ENCODE data around the gene CDH13. TPM values are rescaled to one million over a fixed set of nuclear protein-coding genes. Genes with fewer than 3 reads are reported as not detected.

The CDH13 gene
- total and polyA plus RNA-seq, 2 experiments from 2014 or later, result 2.9 to 4.8 TPM

DNA sequence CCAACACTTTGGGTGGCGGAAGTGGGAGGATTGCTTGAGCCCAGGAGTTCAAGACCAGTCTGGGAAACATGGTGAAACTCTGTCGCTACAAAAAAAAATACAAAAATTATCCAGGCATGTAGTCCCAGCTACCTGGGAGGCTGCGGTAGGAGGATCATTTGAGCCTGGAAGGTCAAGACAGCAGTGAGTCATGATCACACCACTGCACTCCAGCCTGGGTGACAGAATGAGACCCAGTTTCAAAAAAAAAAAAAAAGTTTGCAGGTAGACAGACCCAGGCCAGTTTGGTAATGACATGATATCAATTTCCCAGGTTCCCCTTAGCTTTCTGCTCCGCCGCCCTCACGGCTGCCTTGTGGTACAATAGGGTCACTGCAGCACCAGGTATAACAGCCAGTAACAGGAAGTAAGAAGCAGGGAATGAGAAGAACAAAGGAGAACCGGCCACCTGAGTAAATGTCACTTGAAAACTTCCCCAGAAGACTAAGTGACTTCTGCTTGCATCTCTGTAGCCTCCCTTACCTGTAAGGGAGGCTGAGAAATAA lies 979.8 kb downstream of the CDH13 start:
- TF ChIP-seq, protein P1, sequence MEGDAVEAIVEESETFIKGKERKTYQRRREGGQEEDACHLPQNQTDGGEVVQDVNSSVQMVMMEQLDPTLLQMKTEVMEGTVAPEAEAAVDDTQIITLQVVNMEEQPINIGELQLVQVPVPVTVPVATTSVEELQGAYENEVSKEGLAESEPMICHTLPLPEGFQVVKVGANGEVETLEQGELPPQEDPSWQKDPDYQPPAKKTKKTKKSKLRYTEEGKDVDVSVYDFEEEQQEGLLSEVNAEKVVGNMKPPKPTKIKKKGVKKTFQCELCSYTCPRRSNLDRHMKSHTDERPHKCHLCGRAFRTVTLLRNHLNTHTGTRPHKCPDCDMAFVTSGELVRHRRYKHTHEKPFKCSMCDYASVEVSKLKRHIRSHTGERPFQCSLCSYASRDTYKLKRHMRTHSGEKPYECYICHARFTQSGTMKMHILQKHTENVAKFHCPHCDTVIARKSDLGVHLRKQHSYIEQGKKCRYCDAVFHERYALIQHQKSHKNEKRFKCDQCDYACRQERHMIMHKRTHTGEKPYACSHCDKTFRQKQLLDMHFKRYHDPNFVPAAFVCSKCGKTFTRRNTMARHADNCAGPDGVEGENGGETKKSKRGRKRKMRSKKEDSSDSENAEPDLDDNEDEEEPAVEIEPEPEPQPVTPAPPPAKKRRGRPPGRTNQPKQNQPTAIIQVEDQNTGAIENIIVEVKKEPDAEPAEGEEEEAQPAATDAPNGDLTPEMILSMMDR (IDR thresholded peaks at IDR 0.05; ENCODE audit: low read depth, low read length), result no peak
- Histone ChIP-seq H3K27me3 (no peaks in the 10 kb centered on the region), H3K36me3 (no peaks in the 10 kb centered on the region), H3K9me3 (ENCODE audit: low read depth) (no peaks in the 10 kb centered on the region), H3K4me3 (no peak overlapping the region), H3K27ac (no peak overlapping the region), H3K4me1 (ENCODE audit: low read depth) (no peaks in the 10 kb centered on the region)
- no peak for DNase-seq (ENCODE audit: low read depth in 1 of 2, low spot score in 1 of 2)

DNA sequence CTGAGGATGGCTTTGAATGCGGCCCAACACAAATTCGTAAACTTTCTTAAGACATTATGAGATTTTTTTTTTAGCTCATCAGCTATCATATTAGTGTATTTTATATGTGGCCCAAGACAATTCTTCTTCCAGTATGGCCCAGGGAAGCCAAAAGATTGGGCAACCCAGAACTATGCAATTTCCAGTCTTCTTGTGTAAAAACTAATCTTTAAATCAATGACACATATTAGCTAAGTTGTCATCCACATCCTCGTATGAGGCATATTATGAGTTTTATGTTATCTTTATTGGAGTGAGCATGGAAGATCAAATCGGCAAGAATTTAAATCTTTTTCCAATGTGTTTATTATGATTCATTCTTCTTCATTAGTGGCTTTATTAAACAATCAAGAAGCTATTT lies 982.4 kb downstream of the CDH13 start:
- Histone ChIP-seq H3K9me3 (ENCODE audit: low read depth) (no peaks in the 10 kb centered on the region), H3K4me1 (ENCODE audit: low read depth) (no peaks in the 10 kb centered on the region), H3K4me3 (no peak overlapping the region), H3K36me3 (no peaks in the 10 kb centered on the region), H3K27ac (no peak overlapping the region), H3K27me3 (no peaks in the 10 kb centered on the region)
- peak in 1 of 2 donors; percentile 21 for DNase-seq (ENCODE audit: low read depth in 1 of 2, low spot score in 1 of 2)
- TF ChIP-seq, protein P1 (IDR thresholded peaks at IDR 0.05; ENCODE audit: low read depth, low read length), result no peak

DNA sequence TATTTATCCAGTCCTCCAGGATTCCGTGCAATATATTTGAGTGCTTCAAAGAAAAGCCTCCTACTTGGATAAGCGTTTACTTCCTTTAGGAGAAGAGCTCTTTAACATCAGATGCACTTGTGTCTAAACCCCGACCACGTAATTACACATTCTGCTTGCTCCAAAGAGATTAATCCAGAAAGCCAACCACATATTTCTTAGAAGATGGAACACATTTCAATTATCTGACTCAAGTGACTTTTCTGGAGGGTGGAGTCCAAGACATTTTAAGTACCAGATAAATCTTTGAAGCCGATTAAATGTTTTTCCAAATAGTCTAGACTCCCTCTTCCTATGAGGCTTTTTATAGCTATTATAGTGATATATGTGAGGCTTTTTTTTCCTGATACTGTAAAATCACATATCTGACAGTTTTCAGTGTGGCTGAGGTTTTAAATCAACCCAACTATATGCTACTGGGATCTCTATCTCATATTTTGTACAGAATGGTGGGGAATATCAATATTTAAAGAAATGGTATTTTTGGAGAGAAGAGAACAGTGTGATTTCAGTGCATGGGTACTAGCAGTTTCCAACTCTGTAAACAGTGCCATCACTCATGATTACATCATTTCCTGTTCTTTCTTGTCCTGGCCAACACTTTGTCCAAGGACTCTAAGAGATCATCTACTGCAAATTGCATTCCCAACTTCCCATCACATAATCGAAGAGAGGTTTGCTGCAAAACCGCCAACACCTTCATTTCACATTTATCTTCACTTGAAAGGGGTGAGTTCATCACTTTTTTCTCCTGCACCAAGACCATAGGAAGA lies 988.6 kb downstream of the CDH13 start:
- no peaks in the 10 kb centered on the region for H3K9me3 ChIP-seq (ENCODE audit: low read depth)
- H3K4me3 ChIP-seq, result no peak overlapping the region
- no peaks in the 10 kb centered on the region for H3K36me3 ChIP-seq
- TF ChIP-seq, protein P1 (IDR thresholded peaks at IDR 0.05; ENCODE audit: low read depth, low read length), result no peak
- H3K27ac ChIP-seq, result no peak overlapping the region
- H3K27me3 ChIP-seq, result no peaks in the 10 kb centered on the region
- H3K4me1 ChIP-seq (ENCODE audit: low read depth), result no peaks in the 10 kb centered on the region
- peak in 1 of 2 donors; percentile 2 for DNase-seq (ENCODE audit: low read depth in 1 of 2, low spot score in 1 of 2)

DNA sequence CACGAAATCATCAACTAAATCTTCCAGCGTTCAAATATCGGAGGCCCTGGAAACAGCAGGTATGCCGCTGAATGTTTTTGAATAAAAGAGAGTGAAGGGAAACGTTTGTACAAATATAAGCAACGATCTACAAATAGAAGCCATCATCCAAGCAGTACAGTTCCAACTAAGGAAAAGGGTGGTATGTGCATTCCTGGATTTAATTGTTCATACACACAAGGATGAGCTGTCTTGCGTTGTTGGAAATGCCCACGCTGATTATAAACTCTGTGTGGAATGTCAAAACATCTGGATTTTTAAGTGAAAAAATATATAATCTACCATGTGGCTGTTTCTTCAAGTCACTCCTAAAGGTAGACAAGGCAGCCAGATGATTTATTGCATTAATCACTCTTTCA lies 989.2 kb downstream of the CDH13 start:
- H3K36me3 ChIP-seq, result no peaks in the 10 kb centered on the region
- H3K4me3 ChIP-seq, result no peak overlapping the region
- no peak for DNase-seq (ENCODE audit: low read depth in 1 of 2, low spot score in 1 of 2)
- TF ChIP-seq, protein P1 (IDR thresholded peaks at IDR 0.05; ENCODE audit: low read depth, low read length), result no peak
- no peaks in the 10 kb centered on the region for H3K9me3 ChIP-seq (ENCODE audit: low read depth)
- no peaks in the 10 kb centered on the region for H3K27me3 ChIP-seq
- H3K27ac ChIP-seq, result no peak overlapping the region
- H3K4me1 ChIP-seq (ENCODE audit: low read depth), result no peaks in the 10 kb centered on the region

DNA sequence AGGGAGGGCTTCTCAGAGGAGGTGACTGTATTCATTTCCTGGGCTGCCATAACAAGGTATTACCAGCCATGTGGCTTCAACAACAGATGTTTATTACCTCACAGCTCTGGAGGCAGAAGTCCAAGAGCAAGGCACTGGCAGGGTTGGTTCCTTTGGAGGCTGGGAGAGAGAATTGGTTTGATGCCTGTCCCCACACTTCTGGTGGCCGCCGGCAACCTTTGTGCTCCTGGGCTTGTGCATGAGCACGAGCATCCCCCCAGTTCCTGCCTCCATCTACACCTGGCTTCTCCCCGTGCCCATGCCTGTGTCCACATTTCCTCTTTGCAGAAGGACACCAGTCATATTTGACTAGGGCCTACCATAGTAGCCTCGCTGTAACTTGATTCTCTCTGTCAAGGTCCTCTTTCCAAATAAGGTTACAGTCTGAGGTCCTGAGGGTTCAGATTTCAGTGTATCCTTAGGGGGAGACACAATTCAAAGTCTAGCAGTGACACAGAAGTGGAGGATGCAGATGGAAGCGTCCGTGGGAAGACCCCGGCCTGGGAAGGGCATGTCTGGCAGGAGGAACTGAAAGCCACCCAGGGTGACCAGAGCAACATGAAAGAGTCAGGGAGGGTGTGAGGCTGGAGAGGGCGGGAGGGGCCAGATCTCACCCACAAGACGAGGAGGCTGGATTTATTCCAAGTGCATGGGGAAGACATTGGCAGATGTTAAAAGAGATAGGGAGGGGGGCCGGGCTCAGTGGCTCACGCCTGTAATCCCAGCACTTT lies 992.8 kb downstream of the CDH13 start:
- no peak overlapping the region for H3K27ac ChIP-seq
- no peaks in the 10 kb centered on the region for H3K9me3 ChIP-seq (ENCODE audit: low read depth)
- no peaks in the 10 kb centered on the region for H3K4me1 ChIP-seq (ENCODE audit: low read depth)
- TF ChIP-seq, protein P1 (IDR thresholded peaks at IDR 0.05; ENCODE audit: low read depth, low read length), result no peak
- no peak overlapping the region for H3K4me3 ChIP-seq
- H3K36me3 ChIP-seq, result no peaks in the 10 kb centered on the region
- no peak for DNase-seq (ENCODE audit: low read depth in 1 of 2, low spot score in 1 of 2)
- no peaks in the 10 kb centered on the region for H3K27me3 ChIP-seq

Data from cardiac muscle cell (in vitro differentiated cells and primary cell).